Uterus (tissue), 4 donors: ENCODE data around the gene EIF3B. TPM values are rescaled to one million over a fixed set of nuclear protein-coding genes. Genes with fewer than 3 reads are reported as not detected.
"Not testable (repeated sequence)": the region's sequence is repeated elsewhere in the genome, so short reads cannot be mapped to it uniquely, and the experiment has no call there.

Experiments
- DNase-seq, 2 donors: peaks; one replicate each; pipeline ENCODE4 v3.0.0-alpha.2; 2019 to 2020
- H3K27ac ChIP-seq, 2 donors: fragments of 200-600 bp; sonication (generic); 1 replicate in 1 of 2; 2 replicates in 1 of 2; pipeline ENCODE4 v1.5.1; 2016 to 2018
- H3K27me3 ChIP-seq, 2 donors: fragments of 200-600 bp; sonication (generic); one replicate each; pipeline ENCODE4 v1.5.1; 2018 to 2019; ENCODE audit warnings: control low read depth in 1 of 2
- H3K36me3 ChIP-seq, 2 donors: fragments of 200-600 bp; sonication (generic); one replicate each; pipeline ENCODE4 v1.5.1; 2019; ENCODE audit warnings: control low read depth in 1 of 2
- H3K4me1 ChIP-seq, 2 donors: fragments of 200-600 bp; sonication (generic); one replicate each; pipeline ENCODE4 v1.5.1; 2018 to 2019; ENCODE audit warnings: control low read depth in 1 of 2
- H3K4me3 ChIP-seq, 2 donors: fragments of 200-600 bp; sonication (generic); 1 replicate in 1 of 2; 2 replicates in 1 of 2; pipeline ENCODE4 v1.5.1; 2018 to 2019; ENCODE audit warnings: mild to moderate bottlenecking in 1 of 2
- H3K9me3 ChIP-seq, 2 donors: fragments of 200-600 bp; sonication (generic); one replicate each; pipeline ENCODE4 v1.5.1; 2019; ENCODE audit warnings: control low read depth in 1 of 2
- CTCF ChIP-seq, 4 experiments: fragments of 200-600 bp in 2 of 4; fragments of 450-650 bp in 2 of 4; sonication (generic) in 2 of 4; IDR thresholded peaks; one replicate each; pipeline ENCODE4 v1.5.1; 2016 to 2019; ENCODE audit warnings: antibody characterized with exemption in 4 of 4, mild to moderate bottlenecking in 2 of 4, moderate library complexity in 1 of 4
- POLR2A ChIP-seq, 2 donors: fragments of 450-650 bp; IDR thresholded peaks; one replicate each; pipeline ENCODE4 v1.6.1; 2016; ENCODE audit warnings: antibody characterized with exemption in 2 of 2, mild to moderate bottlenecking in 1 of 2, moderate library complexity in 1 of 2
- intact Hi-C: fragments of 100-400 bp; cut with DNase I; formaldehyde crosslinking; loops from one replicate; pipeline ENCODE4 v1.15.1; 2023; ENCODE audit warnings: low total_unique reads
- total RNA-seq, 4 donors: library from RNA; depleted of rRNA in 3 of 4; stranded (reverse); fragments of >200 nt in 3 of 4; gene quantifications; one replicate each; pipeline versions ENCODE4 v1.1.0 to v1.2.4, GENCODE V29; 2014 to 2023
- donor health status: DM: yes; HTN: yes; CAD: no.

The EIF3B gene
- total RNA-seq, 4 donors from 2014 or later: 67.6 to 155 (median 95.2) TPM

- H3K4me1 ChIP-seq: no peaks in the 10 kb centered on the region
- no peaks in the 10 kb centered on the region for H3K27me3 ChIP-seq
- no peak overlapping the region for H3K4me3 ChIP-seq
- no peaks in the 10 kb centered on the region for H3K36me3 ChIP-seq
- DNase-seq: no peak
- intact Hi-C loops: no loop called here
- no peaks in the 10 kb centered on the region for H3K9me3 ChIP-seq
- TF ChIP-seq POLR2A (IDR thresholded peaks at IDR 0.05): no peak
- no peak for TF ChIP-seq CTCF (IDR thresholded peaks at IDR 0.05)
- H3K27ac ChIP-seq: no peak overlapping the region
Observed at GRCh38 chr7:2388637-2388954, 34.0 kb downstream of the EIF3B start.

DNA sequence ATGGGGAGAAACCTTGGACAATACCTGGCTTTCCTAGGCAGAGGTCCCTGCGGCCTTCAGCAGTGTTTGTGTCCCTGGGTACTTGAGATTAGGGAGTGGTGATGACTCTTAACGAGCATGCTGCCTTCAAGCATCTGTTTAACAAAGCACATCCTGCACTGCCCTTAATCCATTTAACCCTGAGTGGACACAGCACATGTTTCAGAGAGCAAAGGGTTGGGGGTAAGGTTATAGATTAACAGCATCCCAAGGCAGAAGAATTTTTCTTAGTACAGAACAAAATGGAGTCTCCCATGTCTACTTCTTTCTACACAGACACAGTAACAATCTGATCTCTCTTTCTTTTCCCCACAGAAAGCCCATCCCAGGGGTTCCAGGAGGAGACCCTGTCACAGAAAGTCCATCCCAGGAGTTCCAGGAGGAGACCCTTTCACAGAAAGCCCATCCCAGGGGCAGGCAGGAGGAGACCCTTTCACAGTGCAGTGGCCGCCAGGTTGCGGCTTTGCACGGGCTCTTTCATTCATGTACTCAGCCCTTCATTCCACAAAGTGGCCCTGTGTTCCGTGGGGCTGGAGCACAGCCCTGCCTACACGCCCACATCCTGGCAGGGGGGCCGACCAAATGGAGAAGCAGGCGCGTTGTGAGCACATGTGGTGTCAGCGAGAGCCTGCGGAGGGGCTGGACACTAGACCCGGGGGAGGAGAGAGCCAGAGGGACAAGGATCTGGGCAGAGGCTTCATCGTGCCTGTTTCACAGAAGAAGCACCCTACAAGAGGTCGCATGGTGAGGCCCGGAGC is 35.6 kb downstream of the EIF3B start:
- H3K4me3 ChIP-seq, H3K27ac ChIP-seq, intact Hi-C loops, H3K36me3 ChIP-seq, H3K9me3 ChIP-seq, H3K27me3 ChIP-seq, H3K4me1 ChIP-seq, DNase-seq: not testable (repeated sequence)

- Histone ChIP-seq H3K36me3 (no peaks in the 10 kb centered on the region), H3K27me3 (no peaks in the 10 kb centered on the region), H3K9me3 (no peaks in the 10 kb centered on the region), H3K4me1 (no peaks in the 10 kb centered on the region), H3K4me3 (no peak overlapping the region), H3K27ac (no peak overlapping the region)
- TF ChIP-seq POLR2A (IDR thresholded peaks at IDR 0.05) (no peak), CTCF (IDR thresholded peaks at IDR 0.05) (no peak)
- no peak for DNase-seq
- intact Hi-C loops: no loop called here
Observed at GRCh38 chr7:2393706-2394105, 39.1 kb downstream of the EIF3B start.

DNA sequence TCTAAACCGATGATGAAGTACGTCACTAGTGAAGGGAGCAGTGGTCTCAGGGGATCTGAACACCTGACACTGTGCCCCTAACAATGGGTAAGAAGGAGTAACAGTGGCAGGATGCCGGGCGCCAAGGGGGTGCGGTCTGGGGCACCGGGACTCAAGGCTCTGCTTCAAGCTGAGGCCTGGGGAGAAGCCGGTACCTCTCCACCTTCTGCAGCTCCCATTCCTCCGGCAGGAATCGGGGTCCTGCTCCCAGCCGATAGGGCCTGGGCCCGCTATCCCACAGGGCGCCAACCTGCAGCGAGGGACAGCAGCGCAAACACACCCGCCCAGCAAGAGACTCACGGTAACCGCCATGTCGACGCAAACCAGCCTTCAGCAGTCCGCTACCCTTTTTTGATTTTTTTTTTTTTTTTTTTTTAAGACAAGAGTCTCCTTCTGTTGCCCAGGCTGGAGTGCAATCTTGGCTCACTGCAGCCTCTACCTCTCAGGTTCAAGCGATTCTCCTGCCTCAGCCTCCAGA is 40.0 kb downstream of the EIF3B start:
- Histone ChIP-seq H3K9me3 (no peaks in the 10 kb centered on the region), H3K36me3 (no peaks in the 10 kb centered on the region), H3K27me3 (no peaks in the 10 kb centered on the region), H3K27ac (no peak overlapping the region), H3K4me3 (no peak overlapping the region), H3K4me1 (no peaks in the 10 kb centered on the region)
- intact Hi-C loops: no loop called here
- no peak for DNase-seq
- TF ChIP-seq CTCF (IDR thresholded peaks at IDR 0.05) (no peak), POLR2A (IDR thresholded peaks at IDR 0.05) (no peak)

GRCh38 chr7:2398506-2398905 is 43.9 kb downstream of the EIF3B start:
- no peak for DNase-seq
- Histone ChIP-seq H3K36me3 (no peaks in the 10 kb centered on the region), H3K27me3 (no peaks in the 10 kb centered on the region), H3K4me1 (no peaks in the 10 kb centered on the region), H3K4me3 (no peak overlapping the region), H3K27ac (no peak overlapping the region), H3K9me3 (no peaks in the 10 kb centered on the region)
- intact Hi-C loops: no loop called here
- TF ChIP-seq CTCF (IDR thresholded peaks at IDR 0.05) (no peak), POLR2A (IDR thresholded peaks at IDR 0.05) (no peak)
